Endothelial cell of umbilical vein (primary cell): ENCODE results near the gene DBNDD2. TPM values are rescaled to one million over a fixed set of nuclear protein-coding genes. Genes with fewer than 3 reads are reported as not detected.
A peak's percentile ranks its signal among the peaks of the same experiment; 100 is the strongest.

Experiments
- BruUV-seq: library from RNA; stranded (reverse); fragments of 400-500 nt; replicated peaks from 2 replicates; lab custom pipeline; 2021; lab: Mats Ljungman, UMichigan
- CTCF ChIA-PET: fragments of 300-600, 350-600 bp; sonication (Branson Sonifier 250); formaldehyde crosslinking; loops from one replicate; lab custom pipeline; 2021; ENCODE audit warnings: antibody characterized with exemption, inconsistent platforms; lab: Charles Lee
- POLR2A ChIA-PET: fragments of 300-600, 350-600 bp; sonication (Branson Sonifier 250); formaldehyde crosslinking; loops from one replicate; lab custom pipeline; 2021; ENCODE audit warnings: antibody characterized with exemption, inconsistent platforms; lab: Charles Lee
- DNase-seq: peaks from one replicate; pipeline ENCODE4 v3.0.0-alpha.2; 2011; ENCODE audit warnings: low read depth, low spot score
- FAIRE-seq: peaks from 2 replicates; lab custom pipeline; 2011; peaks lifted over from hg19 to GRCh38; lab: Jason Lieb, UNC
- H2AFZ ChIP-seq: 2 replicates; pipeline ENCODE4 v1.6.0; 2012; ENCODE audit warnings: low read depth, low read length, control low read depth, inconsistent platforms
- H3K27ac ChIP-seq: 2 replicates; pipeline ENCODE4 v1.5.1; 2011; ENCODE audit warnings: low read depth, mild to moderate bottlenecking, control low read depth, low read length, moderate library complexity; ENCODE audit not compliant: insufficient read depth
- H3K27me3 ChIP-seq, 2 experiments: 2 replicates each; pipeline versions ENCODE4 v1.6.0 to v1.6.1; 2011; ENCODE audit warnings: low read length in 2 of 2, mixed read lengths in 1 of 2; ENCODE audit not compliant: control insufficient read depth in 2 of 2, insufficient read depth in 2 of 2
- H3K36me3 ChIP-seq, 2 experiments: 2 replicates in 1 of 2; 3 replicates in 1 of 2; pipeline ENCODE4 v1.5.1; 2011; ENCODE audit warnings: low read length in 2 of 2, mild to moderate bottlenecking in 1 of 2, moderate library complexity in 1 of 2; ENCODE audit not compliant: control insufficient read depth in 2 of 2, insufficient read depth in 2 of 2; ENCODE audit errors: extremely low read depth in 1 of 2
- H3K4me1 ChIP-seq: 3 replicates; pipeline ENCODE4 v1.5.1; 2011; ENCODE audit warnings: mild to moderate bottlenecking, low read length; ENCODE audit not compliant: control insufficient read depth, insufficient read depth; ENCODE audit errors: extremely low read depth
- H3K4me2 ChIP-seq: 2 replicates; pipeline ENCODE4 v1.6.1; 2011; ENCODE audit warnings: low read length, control low read depth, mixed read lengths; ENCODE audit not compliant: insufficient read depth
- H3K4me3 ChIP-seq, 3 experiments: fragments of 200-600 bp in 1 of 3; sonication (generic), shearing (Covaris generic) in 1 of 3; replicated peaks in 1 of 3; 2 replicates each; pipeline ENCODE4 v1.5.1; 2011 to 2016; ENCODE audit warnings: control low read depth in 3 of 3, low read length in 3 of 3, mild to moderate bottlenecking in 2 of 3, inconsistent platforms in 1 of 3, low read depth in 1 of 3, moderate library complexity in 1 of 3; ENCODE audit not compliant: insufficient read depth in 1 of 3
- H3K79me2 ChIP-seq: 2 replicates; pipeline ENCODE4 v1.6.0; 2012; ENCODE audit warnings: low read length, inconsistent platforms; ENCODE audit not compliant: control insufficient read depth, insufficient read depth
- H3K9ac ChIP-seq: replicated peaks from 2 replicates; pipeline ENCODE3; 2011; ENCODE audit warnings: low read length, control low read depth; ENCODE audit not compliant: insufficient read depth; ENCODE audit errors: extremely low read depth
- H3K9me1 ChIP-seq: replicated peaks from 3 replicates; pipeline ENCODE4 v1.6.0; 2011; ENCODE audit warnings: mild to moderate bottlenecking, low read length; ENCODE audit not compliant: control insufficient read depth, insufficient read depth; ENCODE audit errors: extremely low read depth
- H3K9me3 ChIP-seq: replicated peaks from 2 replicates; pipeline ENCODE4 v1.5.1; 2012; ENCODE audit warnings: low read length, inconsistent platforms; ENCODE audit not compliant: control insufficient read depth, insufficient read depth
- H4K20me1 ChIP-seq: replicated peaks from 2 replicates; pipeline ENCODE3; 2011; ENCODE audit warnings: mild to moderate bottlenecking, low read length; ENCODE audit not compliant: control insufficient read depth, insufficient read depth; ENCODE audit errors: extremely low read depth
- GATA2 ChIP-seq: IDR thresholded peaks from 2 replicates; pipeline ENCODE4 v1.7.0; 2011; ENCODE audit warnings: low read depth, mild to moderate bottlenecking, moderate library complexity, mixed read lengths, low read length; ENCODE audit not compliant: insufficient read length, insufficient read depth
- POLR2AphosphoS5 ChIP-seq: IDR thresholded peaks from 2 replicates; pipeline ENCODE4 v1.6.1; 2012; ENCODE audit warnings: low read depth, mild to moderate bottlenecking, control low read depth, low read length, moderate library complexity; ENCODE audit not compliant: insufficient read depth
- dilution Hi-C: fragments of 300-500 bp; cut with MboI; formaldehyde crosslinking; loops from one replicate; pipeline ENCODE4 v1.15.0; 2019; ENCODE audit warnings: low sequenced_read_pairs; ENCODE audit not compliant: extremely low pct_ligation_motif_present
- intact Hi-C: fragments of 100-400 bp; cut with micrococcal nuclease; formaldehyde crosslinking; loops from one replicate; pipeline ENCODE4 v1.10.0; 2022
- polyA plus RNA-seq, 4 experiments: library from polyadenylated mRNA; depleted of rRNA in 3 of 4; stranded (reverse) in 3 of 4; unstranded in 1 of 4; fragments of >200 nt; gene quantifications; 2 replicates each; pipeline versions ENCODE4 v1.2.1 to v1.2.3, GENCODE V29; 2011 to 2012; ENCODE audit warnings: missing spikeins in 1 of 4
- total RNA-seq: library from RNA; stranded (reverse); gene quantifications from 2 replicates; pipeline ENCODE4 v1.2.3, GENCODE V29; 2021
- TF ChIP-seq, protein P1 (sequence below), 2 donors: IDR thresholded peaks; 1 replicate in 1 of 2; 2 replicates in 1 of 2; pipeline ENCODE4 v1.5.1; 2011; ENCODE audit warnings: low read length in 2 of 2, mild to moderate bottlenecking in 2 of 2, moderate library complexity in 2 of 2, control low read depth in 1 of 2, inconsistent platforms in 1 of 2, low read depth in 1 of 2; ENCODE audit not compliant: insufficient read depth in 1 of 2; ENCODE audit errors: extremely low read depth in 1 of 2

The DBNDD2 gene
- total and polyA plus RNA-seq, 2 donors (not counting 3 experiments of a cell fraction or from before 2014, with no cell fraction given): 15.6 to 27.9 TPM

GRCh38 chr20:45436732-45437485, 28.8 kb downstream of the DBNDD2 start:
- peak; percentile 85 for DNase-seq
- H3K79me2 ChIP-seq: no peaks in the 10 kb centered on the region
- dilution Hi-C loops: no loop called here
- TF ChIP-seq, protein P1, sequence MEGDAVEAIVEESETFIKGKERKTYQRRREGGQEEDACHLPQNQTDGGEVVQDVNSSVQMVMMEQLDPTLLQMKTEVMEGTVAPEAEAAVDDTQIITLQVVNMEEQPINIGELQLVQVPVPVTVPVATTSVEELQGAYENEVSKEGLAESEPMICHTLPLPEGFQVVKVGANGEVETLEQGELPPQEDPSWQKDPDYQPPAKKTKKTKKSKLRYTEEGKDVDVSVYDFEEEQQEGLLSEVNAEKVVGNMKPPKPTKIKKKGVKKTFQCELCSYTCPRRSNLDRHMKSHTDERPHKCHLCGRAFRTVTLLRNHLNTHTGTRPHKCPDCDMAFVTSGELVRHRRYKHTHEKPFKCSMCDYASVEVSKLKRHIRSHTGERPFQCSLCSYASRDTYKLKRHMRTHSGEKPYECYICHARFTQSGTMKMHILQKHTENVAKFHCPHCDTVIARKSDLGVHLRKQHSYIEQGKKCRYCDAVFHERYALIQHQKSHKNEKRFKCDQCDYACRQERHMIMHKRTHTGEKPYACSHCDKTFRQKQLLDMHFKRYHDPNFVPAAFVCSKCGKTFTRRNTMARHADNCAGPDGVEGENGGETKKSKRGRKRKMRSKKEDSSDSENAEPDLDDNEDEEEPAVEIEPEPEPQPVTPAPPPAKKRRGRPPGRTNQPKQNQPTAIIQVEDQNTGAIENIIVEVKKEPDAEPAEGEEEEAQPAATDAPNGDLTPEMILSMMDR (IDR thresholded peaks at IDR 0.05; ENCODE audit: extremely low read depth in 1 of 2, insufficient read depth in 1 of 2, low read depth in 1 of 2, low read length in 2 of 2): peak; percentile 92 to 96
- no peak for TF ChIP-seq GATA2
- no peaks in the 10 kb centered on the region for H4K20me1 ChIP-seq
- H3K27me3 ChIP-seq: no peaks in the 10 kb centered on the region
- H2AFZ ChIP-seq: peak overlapping the region; percentile 86
- CTCF ChIA-PET: interaction anchor here (0.7 to 12.5 kb wide), 47 partner anchors 8 to 393 kb away, joined by 3 to 416 read pairs (median 7); partner anchors contain the start of genes PIGT, RBPJL, SDC4 and SYS1
- FAIRE-seq: peak; percentile 83
- H3K4me3 ChIP-seq: peak overlapping the region; percentile 42 to 71 (median 52)
- H3K9ac ChIP-seq: peak overlapping the region; percentile 75
- H3K4me2 ChIP-seq: peak overlapping the region; percentile 88
- intact Hi-C loops: loop anchor here (1.0 kb wide), 6 partner anchors 21 to 334 kb away; partner anchors contain the start of genes PIGT and SYS1
- H3K27ac ChIP-seq: no peak overlapping the region
- H3K4me1 ChIP-seq: peaks cover 6% of the 10 kb centered on the region
- H3K36me3 ChIP-seq: no peaks in the 10 kb centered on the region
- BruUV-seq: no TSS peak
- POLR2A ChIA-PET: interaction anchor here (0.6 to 2.2 kb wide), 6 partner anchors 13 to 334 kb away, joined by 3 to 6 read pairs (median 3); partner anchors contain the start of gene SYS1
- no peaks in the 10 kb centered on the region for H3K9me1 ChIP-seq
- no peaks in the 10 kb centered on the region for H3K9me3 ChIP-seq

GRCh38 chr20:45440424-45440823, 32.3 kb downstream of the DBNDD2 start:
- Histone ChIP-seq H3K36me3 (no peaks in the 10 kb centered on the region), H3K9me3 (no peaks in the 10 kb centered on the region), H3K9me1 (no peaks in the 10 kb centered on the region), H3K4me3 (no peak overlapping the region), H3K4me1 (peaks cover 3% of the 10 kb centered on the region), H4K20me1 (no peaks in the 10 kb centered on the region), H3K79me2 (no peaks in the 10 kb centered on the region), H2AFZ (no peak overlapping the region), H3K27me3 (peaks cover 5 to 6% of the 10 kb centered on the region in 2 experiments), H3K9ac (no peak overlapping the region), H3K4me2 (no peak overlapping the region), H3K27ac (no peak overlapping the region)
- no peak for DNase-seq
- BruUV-seq: no TSS peak
- no peak for TF ChIP-seq POLR2AphosphoS5
- no peak for FAIRE-seq
- dilution Hi-C loops (no loop called here), intact Hi-C loops (no loop called here)
- POLR2A ChIA-PET: no interaction called here
- CTCF ChIA-PET: interaction anchor here (0.6 to 12.5 kb wide), 5 partner anchors 10 to 129 kb away, joined by 3 to 416 read pairs (median 7); partner anchors contain the start of gene SYS1
